ENCODE results near the gene IER5L.
"Not testable (repeated sequence)": the region's sequence is repeated elsewhere in the genome, so short reads cannot be mapped to it uniquely, and the experiment has no call there.

DNA sequence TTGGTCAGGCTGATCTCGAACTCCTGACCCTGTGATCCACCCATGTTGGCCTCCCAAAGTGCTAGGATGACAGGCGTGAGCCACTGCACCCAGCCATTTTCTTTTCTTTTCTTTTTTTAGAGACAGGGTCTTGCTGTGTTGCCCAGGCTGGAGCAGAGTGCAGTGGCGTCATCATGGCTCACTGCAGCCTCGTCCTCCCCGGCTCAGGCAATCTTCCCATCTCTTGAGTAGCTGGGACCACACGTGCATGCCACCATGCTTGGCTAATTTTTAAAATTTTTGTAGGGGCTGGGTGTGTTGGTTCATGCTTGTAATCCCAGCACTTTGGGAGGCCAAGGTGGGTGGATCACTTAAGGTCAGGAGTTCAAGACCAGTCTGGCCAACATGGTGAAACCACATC, 19.0 kb upstream of the IER5L start:
- TF ChIP-seq POLR2AphosphoS5 (IDR thresholded peaks at IDR 0.05; ENCODE audit: borderline replicate concordance, low read depth, low read length); EZH2 (IDR thresholded peaks at IDR 0.05): not testable (repeated sequence)

Data from SK-N-MC (cell line).